VCaP (cell line): ENCODE measurements around the gene DENND10.

ENCODE experiments used
- H3K27ac ChIP-seq: fragments of 450-650 bp; 2 replicates; pipeline ENCODE4 v1.5.1; 2017
- TF ChIP-seq, protein P1 (sequence below): fragments of 450-650 bp; conservative IDR thresholded peaks from 2 replicates; pipeline ENCODE4 v1.5.1; 2017; ENCODE audit warnings: mild to moderate bottlenecking, moderate library complexity

DENND10 gene

DNA sequence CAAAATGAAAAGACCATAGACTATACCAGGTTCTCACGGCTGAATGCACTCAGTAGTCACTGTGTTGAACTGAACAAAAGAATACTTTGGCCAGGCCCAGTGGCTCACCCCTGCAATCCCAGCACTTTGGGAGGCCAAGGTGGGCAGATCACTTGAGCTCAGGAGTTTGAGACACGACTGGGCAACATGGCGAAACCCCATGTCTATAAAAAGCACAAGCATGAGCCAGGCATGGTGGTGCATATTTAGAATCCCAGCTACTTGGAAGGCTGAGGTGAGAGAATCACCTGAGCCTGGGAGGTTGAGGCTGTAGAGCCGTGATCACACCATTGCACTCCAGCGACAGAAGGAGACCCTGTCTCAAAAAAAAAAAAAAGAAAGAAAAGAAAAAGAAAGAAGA is 49.1 kb downstream of the DENND10 start:
- TF ChIP-seq, protein P1, sequence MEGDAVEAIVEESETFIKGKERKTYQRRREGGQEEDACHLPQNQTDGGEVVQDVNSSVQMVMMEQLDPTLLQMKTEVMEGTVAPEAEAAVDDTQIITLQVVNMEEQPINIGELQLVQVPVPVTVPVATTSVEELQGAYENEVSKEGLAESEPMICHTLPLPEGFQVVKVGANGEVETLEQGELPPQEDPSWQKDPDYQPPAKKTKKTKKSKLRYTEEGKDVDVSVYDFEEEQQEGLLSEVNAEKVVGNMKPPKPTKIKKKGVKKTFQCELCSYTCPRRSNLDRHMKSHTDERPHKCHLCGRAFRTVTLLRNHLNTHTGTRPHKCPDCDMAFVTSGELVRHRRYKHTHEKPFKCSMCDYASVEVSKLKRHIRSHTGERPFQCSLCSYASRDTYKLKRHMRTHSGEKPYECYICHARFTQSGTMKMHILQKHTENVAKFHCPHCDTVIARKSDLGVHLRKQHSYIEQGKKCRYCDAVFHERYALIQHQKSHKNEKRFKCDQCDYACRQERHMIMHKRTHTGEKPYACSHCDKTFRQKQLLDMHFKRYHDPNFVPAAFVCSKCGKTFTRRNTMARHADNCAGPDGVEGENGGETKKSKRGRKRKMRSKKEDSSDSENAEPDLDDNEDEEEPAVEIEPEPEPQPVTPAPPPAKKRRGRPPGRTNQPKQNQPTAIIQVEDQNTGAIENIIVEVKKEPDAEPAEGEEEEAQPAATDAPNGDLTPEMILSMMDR = no peak
- no peak overlapping the region for H3K27ac ChIP-seq

- H3K27ac ChIP-seq = no peak overlapping the region
- TF ChIP-seq, protein P1 = no peak
These were observed 49.7 kb downstream of the DENND10 start for GRCh38 chr10:119153661-119154060.

GRCh38 chr10:119159332-119159731 is 55.4 kb downstream of the DENND10 start:
- TF ChIP-seq, protein P1 = no peak
- no peak overlapping the region for H3K27ac ChIP-seq

- H3K27ac ChIP-seq = no peak overlapping the region
- TF ChIP-seq, protein P1 = no peak
These were observed 58.0 kb downstream of the DENND10 start for GRCh38 chr10:119161680-119162451.

GRCh38 chr10:119162452-119163092 is 58.7 kb downstream of the DENND10 start:
- H3K27ac ChIP-seq = no peak overlapping the region
- TF ChIP-seq, protein P1 = no peak

GRCh38 chr10:119165171-119166117 is 61.5 kb downstream of the DENND10 start, which contains the start of gene SFXN4:
SFXN4 (minus strand) TSS chr10:119165714; CDS start chr10:119165647, 67 bp downstream.
- TF ChIP-seq, protein P1 = no peak
- peak within 1 kb of the TSS; percentile 86 for H3K27ac ChIP-seq

GRCh38 chr10:119166118-119166500 is 62.2 kb downstream of the DENND10 start:
- peak overlapping the region; percentile 86 for H3K27ac ChIP-seq
- TF ChIP-seq, protein P1 = no peak
